T47D (cell line): ENCODE data around the gene ZNF432.

ENCODE experiments used
- DNase-seq, 2 experiments: peaks; one replicate each; pipeline versions ENCODE4 v3.0.0 to v3.0.0-alpha.2; 2011 to 2012; ENCODE audit warnings: low read depth in 1 of 2, low spot score in 1 of 2
- JUND ChIP-seq: IDR thresholded peaks from 2 replicates; pipeline ENCODE4 v1.6.1; 2012; ENCODE audit warnings: low read depth
- in situ Hi-C: cut with HindIII; loops from 2 replicates; pipeline ENCODE4 v1.10.0; 2016; ENCODE audit warnings: low sequenced_read_pairs, low pct_unique_long_range_greater_than_20kb

ZNF432 gene

GRCh38 chr19:51986309-51987291 is 62.0 kb downstream of the ZNF432 start, which contains the start of gene ZNF350:
Gene ZNF350 (minus strand): TSS chr19:51986840. CDS start chr19:51974360, 12,480 bp downstream.
- in situ Hi-C loops: no loop called here
- DNase-seq: peak; percentile 32 to 95
- TF ChIP-seq JUND: no peak

GRCh38 chr19:51983361-51983760 is 65.3 kb downstream of the ZNF432 start:
- TF ChIP-seq JUND: no peak
- in situ Hi-C loops: no loop called here
- no peak for DNase-seq
